HUDEP-2 (cell line): ENCODE results near the gene MROH7.

Source experiments
- DNase-seq, 76 experiments: peaks; one replicate each; lab custom pipeline; 2025; ENCODE audit not compliant: unreplicated experiment in 76 of 76; lab: John Stamatoyannopoulos, UW

Gene MROH7

GRCh38 chr1:54640863-54641836 lies at the start of gene MROH7:
Gene MROH7, plus strand, starts transcription at chr1:54641786. Its CDS starts 11,141 bp downstream, at chr1:54652927.
- DNase-seq = no peak

GRCh38 chr1:54593571-54594160 lies 47.9 kb upstream of the MROH7 start:
- no peak for DNase-seq

DNA sequence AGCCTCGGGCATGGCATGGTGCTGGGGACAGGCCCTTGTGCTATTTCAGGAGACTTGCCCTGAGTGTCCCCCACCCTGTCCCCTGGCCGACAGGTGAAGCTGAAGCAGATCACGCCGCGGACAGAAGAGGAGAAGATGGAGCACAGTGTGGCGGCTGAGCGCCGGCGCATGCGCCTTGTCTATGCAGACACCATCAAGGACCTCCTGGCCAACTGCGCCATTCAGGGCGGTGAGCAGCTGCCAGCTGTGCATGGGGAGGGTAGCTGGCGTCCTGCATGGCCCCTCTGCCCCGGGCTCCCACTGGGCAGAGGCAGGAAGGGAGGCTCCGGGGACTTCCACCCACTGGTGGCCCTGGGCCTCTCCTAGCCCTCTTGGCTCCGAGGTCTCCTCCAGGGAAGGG lies 47.1 kb upstream of the MROH7 start:
- no peak for DNase-seq

DNA sequence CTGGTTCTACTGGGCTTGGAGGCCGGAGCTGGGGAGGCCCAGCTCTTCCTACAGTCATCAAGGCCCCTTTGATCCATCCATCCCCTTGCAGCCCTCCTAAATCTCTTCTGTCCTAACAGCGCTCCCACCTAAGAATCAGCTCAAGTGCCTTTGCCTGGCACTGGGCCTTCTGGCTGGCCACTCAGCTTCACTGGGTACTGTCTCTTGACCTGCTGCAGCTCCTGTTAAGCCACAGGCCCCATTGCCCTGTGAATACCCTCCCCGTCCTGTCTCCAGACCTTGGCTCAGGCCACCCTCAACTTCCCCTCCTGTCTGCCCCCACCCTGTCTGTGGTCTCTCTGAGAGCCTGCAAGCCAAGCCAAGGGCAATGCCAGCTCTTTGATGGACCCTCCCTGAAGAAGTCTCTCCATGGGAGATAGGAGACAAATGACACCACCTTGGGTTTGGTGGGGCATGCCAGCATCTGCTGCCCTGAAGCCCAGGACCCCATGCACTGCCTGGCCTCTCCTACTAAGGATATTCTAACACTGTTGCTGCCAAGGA lies 45.6 kb upstream of the MROH7 start:
- DNase-seq = no peak

GRCh38 chr1:54596756-54597155 lies 44.8 kb upstream of the MROH7 start:
- no peak for DNase-seq

DNA sequence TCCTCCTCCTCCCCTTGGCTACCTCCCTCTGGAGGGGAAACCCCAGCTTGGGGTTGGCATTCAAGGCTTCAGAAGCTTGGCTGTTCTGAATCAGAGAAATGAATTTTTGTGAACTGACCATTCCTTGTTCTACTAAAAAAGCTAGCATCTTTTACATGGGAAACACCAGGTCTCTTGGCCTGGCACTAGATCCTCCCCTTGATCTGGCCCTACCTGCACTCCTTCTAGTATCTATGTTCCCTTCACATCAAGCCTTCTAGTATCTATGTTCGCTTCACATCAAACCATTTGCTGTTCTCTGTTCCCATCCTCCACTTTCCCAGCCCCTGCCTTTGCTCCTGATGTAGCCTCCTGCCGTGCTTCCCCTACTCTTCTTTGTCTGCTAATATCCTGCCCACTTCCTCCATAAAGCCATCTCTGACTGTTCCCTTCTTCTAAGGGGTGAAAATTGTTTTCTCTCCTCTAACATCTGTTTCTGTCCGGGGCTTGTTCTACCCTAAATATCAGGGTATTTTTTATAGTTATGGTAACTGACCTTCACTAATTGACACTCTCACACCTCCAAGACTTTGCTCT lies 44.0 kb upstream of the MROH7 start:
- no peak for DNase-seq

DNA sequence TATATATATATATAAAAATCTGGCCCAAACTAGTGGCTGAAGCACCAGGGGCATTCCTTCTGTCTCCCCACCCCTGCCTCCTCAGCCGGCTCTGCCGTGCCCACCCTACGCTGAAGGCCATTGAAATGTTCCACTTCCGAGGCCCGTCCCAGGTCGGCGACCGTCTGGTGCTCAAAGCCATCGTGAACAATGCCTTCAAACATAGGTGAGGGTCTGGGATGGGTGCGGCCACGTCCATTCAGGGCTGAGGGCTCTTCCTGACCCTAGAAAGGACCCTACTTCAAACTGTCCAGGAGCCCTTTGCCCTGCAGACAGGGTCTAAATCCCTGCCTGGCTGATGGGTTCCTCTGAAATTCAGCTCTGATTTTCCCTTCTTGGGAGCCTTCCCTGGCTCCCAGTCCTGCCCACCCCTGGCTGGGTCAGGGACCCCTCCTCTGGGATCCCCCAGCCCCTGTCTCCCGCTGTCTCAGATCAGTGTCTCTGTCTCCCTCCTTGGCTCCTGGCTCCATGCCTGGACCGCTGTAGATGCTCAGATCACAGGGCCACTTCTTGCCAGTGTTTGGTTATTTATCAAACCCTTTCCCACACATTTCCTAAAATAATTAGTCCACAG lies 42.3 kb upstream of the MROH7 start:
- no peak for DNase-seq

DNA sequence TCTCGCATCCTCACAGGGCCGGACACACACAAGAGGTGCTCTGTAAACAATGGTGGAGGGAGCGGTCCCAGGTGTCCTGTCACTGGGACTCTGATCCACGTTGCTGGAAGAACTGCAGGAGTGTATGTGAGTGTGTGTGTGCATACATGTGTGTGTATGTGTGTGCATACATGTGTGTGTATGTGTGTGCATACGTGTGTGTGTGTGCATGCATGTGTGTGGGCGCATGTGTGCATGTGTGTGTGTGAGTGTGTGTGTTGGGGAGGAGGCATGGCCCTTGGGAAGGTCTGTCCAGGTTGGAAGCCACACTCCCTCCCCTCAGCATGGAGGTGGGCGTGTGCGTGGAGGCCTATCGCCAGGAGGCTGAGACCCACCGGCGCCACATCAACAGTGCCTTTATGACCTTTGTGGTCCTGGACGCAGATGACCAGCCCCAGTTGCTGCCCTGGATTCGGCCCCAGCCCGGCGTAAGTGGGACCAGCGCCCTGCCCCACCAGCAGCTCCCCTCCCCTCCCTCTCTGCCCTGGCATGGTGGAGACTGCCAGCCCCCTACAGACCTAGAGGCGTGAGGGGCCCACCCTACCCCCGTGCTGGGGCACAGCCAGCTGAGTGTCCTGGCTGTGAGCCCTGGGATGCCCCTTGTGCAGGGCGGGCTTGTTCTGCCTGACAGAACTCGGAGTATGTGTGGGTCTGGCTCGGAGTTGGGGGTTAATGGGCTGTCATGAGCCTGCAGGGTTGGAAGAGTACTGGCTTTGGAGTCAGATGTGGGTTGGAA lies 40.5 kb upstream of the MROH7 start:
- DNase-seq = no peak

GRCh38 chr1:54601730-54602129 lies 39.9 kb upstream of the MROH7 start:
- DNase-seq = no peak

- no peak for DNase-seq
These were observed 39.0 kb upstream of the MROH7 start for GRCh38 chr1:54602554-54602953.

DNA sequence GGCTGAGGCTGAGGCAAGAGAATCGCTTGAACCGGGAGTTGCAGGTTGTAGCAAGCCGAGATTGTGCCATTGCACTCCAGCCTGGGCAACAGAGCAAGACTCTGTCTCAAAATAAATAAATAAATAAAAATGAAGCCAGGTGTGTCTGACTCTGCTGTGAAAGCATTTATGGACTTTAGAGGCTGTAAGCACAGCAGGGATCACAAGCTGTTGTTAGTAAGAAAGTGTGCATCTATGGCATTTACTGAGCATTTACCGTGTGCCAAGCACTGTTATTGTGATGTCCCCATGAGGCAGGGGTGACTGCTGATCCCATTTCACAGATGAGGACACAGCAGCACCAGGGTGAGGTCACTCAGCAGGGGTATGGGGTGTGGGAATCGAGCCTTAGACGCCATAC lies 38.3 kb upstream of the MROH7 start:
- no peak for DNase-seq

DNA sequence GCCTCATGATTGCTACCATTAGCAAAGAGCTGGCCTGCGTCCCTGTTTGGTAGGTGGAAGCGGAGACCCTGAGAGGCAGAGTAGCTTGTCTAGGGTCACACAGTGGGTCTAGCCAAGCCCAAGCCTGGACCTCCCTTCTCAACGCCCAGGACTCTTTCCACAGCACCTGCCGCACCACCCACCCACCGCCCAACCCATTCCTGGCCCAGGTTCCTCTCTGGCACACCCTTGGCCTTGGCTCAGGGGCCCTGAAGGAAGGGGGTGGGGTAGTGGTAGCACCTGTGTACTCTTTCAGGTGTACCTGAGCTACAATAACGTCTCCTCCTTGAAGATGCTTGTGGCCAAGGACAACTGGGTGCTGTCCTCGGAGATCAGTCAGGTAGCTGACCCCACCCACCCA lies 37.5 kb upstream of the MROH7 start:
- DNase-seq = no peak

DNA sequence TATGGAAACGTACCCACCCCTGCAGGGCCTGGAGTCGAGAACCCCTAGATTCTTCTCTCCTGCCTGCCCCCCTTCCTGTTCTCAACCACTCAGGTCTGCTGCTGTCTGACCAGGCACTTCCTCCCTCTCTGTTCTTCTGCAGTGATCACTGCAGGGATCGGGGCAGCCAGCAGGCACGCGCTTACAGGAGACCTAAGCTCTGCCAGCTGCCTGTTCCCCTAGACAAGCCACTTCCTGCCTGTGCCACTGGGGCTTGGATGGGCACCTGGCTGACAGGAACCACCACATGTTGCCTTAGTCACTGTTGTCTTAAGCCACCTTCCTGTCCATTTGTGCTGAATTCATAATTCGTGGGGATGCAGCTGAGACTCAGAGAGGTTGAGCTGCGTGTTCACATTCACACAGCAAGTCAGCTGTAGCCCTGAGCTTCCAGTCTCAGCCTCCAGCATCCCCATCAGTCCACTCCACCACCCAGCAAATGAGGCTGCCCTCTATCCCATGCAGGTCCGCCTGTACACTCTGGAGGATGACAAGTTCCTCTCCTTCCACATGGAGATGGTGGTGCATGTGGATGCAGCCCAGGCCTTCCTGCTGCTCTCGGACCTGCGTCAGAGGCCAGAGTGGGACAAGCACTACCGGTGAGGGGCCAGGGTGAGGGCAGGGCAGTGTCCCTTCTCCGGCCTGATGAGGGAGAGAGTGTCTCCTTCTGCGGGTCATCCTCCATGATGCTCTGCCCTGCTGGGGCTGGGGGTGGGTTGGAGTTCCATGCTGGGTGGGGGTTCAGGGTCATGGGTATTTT lies 36.8 kb upstream of the MROH7 start:
- no peak for DNase-seq

DNA sequence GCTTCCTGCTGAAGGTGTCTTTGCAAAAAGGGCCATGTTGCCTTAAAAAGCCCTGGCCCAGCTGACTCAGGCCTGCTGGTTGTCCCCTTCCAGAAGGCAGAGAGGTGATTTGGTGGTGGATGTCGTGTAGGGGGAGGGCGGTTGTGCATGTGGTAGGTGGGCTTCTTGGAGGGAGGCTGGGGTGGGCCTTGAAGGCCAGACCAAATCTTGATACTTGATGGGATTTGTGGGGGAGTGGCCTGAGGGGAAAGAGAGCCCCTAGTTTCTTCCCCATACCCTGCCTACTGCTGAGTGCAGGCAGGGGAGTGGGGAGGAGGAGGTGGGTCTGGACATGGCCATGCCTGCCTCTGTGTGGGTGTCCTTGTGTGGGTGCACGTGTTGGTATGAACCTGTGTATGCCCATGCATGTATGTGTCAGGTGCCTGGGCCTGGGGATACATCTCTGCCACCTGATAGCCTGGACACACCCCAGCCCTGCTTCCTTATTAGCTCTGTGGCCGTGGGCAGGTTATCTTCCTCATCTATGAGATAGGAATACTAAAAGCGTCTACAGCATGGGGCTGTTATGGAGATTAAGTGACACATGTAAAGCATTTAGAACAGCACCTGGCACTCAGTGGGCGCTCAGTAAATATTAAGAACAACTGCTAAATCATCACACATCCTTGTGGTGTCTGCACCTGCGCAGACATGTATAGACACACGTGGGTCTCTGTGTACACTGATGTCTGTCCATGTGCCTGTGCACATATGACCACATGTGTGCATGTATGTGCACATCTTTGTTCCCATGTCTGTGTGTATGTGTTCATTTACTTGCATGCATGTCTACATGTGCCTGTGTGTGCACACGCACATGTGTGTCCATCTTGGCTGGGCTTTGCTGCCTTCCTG lies 35.2 kb upstream of the MROH7 start:
- DNase-seq = no peak

DNA sequence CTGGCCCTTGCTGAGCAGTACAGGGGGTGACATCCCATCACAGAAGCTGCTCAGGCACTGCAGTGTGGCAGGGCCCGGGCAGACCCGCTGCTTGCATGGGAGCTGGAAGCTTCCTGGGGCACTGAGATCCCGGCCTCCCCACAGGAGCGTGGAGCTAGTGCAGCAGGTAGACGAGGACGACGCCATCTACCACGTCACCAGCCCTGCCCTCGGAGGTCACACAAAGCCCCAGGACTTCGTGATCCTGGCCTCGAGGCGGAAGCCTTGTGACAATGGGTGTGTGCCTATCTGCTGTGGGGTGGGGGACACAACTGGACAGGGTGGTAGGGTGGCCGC lies 34.6 kb upstream of the MROH7 start:
- DNase-seq = no peak

DNA sequence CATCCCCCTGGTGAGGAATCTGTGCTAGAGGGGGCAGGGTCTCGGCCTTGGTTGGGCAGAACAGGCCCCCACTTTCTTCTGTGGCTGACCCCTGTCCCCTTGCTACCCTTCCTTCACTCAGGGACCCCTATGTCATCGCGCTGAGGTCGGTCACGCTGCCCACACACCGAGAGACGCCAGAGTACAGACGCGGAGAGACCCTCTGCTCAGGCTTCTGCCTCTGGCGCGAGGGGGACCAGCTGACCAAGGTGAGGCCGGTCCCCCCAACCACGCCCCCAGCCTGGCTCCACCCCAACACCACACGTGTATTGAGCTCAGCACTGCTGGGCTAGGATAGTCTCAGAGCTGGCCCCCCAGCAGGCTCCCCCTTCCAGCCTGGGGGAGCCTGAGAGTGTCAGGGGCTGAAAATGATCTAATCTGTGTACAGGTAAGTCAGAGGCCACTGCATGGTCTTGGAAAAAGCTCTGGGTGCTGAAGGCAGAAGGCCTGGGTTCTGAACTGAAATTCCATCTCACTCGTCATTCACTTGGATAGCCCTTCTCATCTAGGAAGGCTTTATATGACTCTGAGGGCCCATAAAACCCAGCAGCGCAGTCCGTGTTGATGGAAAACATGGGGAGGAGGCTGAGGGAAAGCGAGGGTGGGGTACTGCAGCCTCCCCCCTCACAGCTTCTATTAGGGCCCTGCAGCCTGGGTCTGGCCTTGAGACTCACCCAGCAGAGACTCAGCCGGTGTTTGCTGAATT lies 33.6 kb upstream of the MROH7 start:
- DNase-seq = no peak

DNA sequence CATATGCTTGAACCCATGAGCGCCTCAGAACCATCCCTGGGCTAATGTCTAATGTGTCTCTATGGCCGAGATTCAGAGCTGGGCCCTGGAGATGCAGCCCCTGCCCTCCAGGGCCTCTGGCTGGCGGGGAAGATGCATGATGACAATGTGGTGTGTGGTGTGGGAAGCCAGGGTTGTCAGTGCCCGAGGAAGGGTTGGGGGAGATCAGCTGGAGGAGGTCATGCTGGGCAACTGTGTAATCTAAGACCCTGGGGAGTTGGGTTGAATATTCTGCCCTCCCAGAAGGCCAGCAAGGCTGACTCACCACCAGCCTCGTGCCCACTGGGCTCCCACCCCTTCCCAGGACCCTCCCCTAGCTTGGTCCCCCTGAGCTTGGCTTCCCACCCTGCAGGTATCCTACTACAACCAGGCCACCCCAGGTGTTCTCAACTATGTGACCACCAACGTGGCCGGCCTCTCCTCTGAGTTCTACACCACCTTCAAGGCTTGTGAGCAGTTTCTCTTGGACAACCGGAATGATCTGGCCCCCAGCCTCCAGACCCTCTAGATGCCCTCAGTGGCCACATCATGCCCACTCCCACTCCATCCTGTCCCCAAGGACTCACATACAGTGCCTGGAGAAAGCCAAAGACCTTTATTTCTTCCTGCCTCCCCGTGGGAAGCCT lies 32.9 kb upstream of the MROH7 start:
- no peak for DNase-seq
